Activated CD8-positive, alpha-beta memory T cell treated with anti-CD3 and anti-CD28 coated beads, Interleukin-2, amount 50 U/mL, for 4 hours (primary cell): ENCODE data around the gene TEDC1.

ENCODE experiments used
- DNase-seq: peaks from one replicate; pipeline ENCODE4 v3.0.0-alpha.2; 2020

TEDC1 gene

DNA sequence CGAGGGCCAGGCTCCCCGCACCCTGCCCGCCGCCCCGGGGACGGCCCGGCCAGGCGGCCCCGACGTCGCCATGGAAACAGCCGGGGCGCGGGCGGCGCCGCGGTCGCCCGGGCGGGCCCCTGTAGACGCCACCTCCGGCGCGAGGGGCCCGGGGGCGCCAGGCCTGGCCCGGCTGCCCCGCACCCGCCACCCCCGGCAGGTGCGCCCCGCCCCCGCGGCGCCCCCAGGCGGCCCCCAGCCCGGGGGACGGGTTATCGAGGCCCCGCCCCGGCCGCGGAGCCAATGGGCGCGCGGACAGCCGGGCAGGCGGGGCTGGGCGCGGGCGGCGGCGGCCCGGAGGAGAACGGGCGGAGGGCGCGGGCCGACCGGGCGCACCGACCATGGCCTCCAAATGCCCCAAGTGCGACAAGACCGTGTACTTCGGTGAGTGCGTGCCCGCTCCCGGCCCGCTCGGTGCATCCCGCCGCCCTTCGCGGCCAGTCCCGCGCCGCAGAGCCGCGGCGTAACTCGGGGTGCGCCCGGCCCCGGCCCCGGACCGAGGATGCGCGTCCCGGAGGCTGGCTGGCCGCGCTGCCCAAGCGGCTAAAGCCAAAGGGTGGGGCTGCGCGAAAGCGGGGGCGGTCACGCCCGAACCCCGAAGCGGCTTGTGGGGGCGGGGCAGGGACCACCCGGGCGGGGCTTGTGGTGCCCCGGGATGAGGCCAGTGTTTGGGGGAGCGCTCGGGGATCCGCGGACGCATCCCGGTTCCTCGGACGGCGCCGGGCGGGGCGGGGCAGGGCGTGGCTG is 16.4 kb upstream of the TEDC1 start, which contains the start of gene CRIP2:
CRIP2 (plus strand) TSS at position 339 of the 786 bp plus-strand sequence; CDS start at position 381, 42 bp downstream.
- DNase-seq: no peak

- DNase-seq: no peak
Measured at GRCh38 chr14:105475269-105476096, 15.6 kb upstream of the TEDC1 start.

DNA sequence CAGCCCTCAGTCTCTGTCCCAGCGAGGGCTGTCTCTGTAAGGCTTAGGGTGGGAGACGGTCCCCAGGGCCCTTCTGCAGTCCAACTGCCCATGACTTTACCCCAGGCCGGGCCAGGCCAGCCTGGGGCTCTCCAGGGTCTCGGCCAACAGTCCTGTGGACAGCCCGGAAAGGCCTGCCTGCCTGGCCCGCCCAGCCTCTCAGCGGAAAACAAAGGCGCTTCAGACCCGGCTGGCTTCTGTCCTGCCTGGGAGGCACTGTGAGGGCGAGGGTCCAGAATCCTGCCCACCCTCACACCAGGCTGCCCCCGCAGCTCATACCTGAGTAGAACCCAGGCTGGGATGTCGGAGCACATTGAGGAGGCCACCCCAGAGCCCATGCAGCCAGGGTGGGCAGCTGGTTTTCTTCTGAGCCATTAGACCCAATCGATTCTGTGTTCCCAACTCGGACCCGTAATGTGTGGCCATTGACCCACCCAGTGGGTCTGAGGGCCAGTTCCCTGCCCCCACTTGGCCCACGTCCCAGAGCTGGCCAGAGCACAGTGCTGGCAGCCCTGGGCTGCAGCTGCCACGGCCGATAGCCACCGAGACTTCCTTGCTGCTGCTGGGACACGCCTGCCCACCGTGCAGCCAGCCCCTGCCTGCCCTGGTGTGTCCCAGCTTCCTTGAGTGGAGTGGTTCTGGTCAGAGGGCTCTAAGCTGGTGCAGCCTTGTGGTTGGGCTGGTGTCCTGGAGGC is 14.8 kb upstream of the TEDC1 start:
- DNase-seq: no peak

GRCh38 chr14:105476831-105477659 is 14.0 kb upstream of the TEDC1 start:
- no peak for DNase-seq

DNA sequence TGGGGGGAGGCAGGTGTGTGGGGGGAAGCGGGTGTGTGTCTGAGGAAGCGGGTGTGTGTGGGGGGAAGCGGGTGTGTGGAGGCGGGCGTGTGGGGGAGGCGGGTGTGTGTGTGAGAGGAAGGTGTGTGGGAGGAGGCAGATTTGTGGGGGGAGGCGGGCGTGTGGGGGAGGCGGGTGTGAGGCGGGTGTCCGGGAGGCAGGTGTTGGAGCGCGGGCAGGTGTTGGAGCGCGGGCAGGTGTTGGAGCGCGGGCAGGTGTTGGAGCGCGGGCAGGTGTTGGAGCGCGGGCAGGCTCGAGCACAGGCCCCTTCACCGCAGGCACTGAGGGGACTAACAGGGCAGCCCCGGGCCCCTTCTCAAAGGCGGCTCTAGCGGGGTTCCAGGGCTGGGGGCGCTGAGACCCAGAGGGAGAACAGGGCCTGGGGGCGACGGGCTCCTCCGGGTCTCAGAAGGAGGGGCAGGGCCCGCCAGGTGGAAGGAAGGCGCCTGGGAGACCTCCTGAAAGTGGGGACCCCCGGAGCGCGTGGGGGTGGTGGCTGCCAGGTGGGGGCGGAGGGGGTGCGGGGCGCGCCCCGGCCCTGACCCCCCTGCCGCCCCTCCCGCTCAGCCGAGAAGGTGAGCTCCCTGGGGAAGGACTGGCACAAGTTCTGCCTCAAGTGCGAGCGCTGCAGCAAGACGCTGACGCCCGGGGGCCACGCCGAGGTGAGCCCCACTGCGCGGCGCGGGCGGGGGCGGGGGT is 13.2 kb upstream of the TEDC1 start:
- DNase-seq: peak; percentile 42

DNA sequence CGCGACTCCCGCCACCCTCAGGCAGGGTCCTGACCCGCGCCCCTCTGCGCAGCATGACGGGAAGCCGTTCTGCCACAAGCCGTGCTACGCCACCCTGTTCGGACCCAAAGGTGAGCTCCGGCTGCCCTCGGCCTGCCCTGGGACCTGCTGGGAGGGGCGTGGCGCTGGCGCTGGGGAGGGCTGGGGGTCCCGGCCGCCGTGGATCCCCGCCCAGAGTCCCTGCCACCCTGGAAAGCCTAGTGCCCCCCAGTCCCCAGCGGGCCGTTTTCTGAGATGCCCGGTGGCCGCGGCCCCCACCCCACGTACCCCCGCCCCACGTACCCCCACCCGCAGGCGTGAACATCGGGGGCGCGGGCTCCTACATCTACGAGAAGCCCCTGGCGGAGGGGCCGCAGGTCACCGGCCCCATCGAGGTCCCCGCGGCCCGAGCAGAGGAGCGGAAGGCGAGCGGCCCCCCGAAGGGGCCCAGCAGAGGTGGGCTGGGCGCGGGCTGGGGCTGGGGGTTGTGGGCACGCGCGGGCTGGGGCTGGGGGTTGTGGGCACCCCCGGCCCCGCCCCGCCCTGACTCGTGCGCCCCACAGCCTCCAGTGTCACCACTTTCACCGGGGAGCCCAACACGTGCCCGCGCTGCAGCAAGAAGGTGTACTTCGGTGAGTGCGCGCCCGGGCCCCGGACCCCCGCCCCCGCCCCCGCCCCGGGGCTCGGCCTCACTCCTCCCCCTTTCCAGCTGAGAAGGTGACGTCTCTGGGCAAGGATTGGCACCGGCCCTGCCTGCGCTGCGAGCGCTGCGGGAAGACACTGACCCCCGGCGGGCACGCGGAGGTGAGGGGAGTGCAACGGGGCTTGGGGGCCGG is 12.4 kb upstream of the TEDC1 start:
- no peak for DNase-seq

DNA sequence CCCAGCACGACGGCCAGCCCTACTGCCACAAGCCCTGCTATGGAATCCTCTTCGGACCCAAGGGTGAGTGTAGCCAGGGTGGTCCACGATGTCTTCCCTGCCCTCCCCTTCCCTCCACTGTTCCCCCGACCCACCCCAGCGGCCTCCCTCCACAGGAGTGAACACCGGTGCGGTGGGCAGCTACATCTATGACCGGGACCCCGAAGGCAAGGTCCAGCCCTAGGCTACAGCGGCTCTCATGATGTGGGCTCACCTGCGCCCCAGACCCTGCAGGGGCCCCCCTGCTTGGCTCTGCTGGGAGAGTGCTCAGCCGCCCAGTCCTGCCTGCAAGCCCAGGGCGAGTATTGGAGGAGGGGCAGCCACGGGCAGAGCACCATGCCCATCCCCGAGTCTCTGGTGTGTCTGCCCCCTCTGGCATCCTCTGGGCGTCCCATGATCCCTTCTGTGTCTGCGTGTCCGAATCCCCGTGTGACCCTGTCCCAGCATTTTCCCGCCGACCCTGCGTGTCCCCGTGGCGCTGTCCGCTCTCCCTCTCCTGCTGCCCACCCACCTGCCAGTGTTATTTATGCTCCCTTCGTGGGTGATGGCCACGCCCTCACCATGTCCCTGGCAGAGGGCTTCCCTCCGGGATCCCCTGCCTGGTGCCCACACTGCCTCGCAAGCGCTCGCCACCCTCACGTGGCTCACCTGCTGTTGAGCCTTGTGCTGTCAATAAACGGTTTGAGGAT is 11.5 kb upstream of the TEDC1 start:
- no peak for DNase-seq

- DNase-seq: no peak
Measured at GRCh38 chr14:105480199-105480746, 10.8 kb upstream of the TEDC1 start.

DNA sequence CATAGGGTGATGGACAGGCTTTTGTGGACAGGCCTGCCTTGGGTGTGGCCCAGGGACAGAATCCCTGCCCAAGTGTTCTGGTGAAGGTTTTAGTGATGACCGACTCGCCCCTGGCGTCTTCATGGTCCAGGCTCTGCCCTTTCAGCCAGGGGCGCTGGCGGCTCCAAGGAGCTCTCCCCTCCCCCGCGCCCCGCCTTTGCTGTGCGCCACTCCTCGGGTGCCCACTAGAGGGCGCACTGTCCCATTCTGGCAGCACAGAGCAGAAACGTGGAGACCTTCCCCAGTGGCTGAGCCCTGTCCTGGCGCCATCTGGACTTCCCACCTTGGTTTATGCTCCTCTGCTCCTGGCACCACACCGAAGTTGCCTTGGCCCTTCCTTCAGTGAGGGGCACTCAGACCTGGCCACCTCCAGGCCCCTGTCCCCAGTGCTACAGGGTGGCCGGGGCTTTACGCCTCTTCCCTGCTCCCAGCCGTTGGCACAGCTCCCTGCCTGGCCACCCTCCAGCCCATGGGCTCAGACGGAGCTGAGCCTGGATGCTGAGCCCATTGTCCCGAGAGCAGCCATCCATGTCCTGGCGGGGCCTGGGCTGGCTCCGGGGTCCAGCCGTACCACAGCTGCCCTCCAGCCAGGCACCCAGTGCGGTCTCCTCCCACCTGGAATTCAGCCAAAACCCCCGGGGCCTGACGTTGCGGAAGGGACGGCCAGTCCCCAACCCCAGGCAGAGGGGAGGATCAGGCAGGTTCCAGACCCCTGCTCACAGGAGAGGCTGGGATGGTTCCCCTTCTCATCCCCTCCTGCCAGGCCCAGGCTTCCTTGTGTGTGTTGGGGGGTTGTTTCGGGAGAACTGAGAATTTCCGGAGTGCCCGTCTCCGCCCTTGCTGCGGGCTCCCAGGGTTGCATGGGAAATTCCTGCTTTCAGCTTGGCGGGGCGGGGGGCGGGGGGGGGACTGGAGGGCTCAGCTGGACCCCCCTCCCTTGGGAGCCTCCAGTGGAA is 9.9 kb upstream of the TEDC1 start:
- DNase-seq: peak; percentile 88

GRCh38 chr14:105481886-105482457 is 9.1 kb upstream of the TEDC1 start:
- DNase-seq: peak; percentile 86

DNA sequence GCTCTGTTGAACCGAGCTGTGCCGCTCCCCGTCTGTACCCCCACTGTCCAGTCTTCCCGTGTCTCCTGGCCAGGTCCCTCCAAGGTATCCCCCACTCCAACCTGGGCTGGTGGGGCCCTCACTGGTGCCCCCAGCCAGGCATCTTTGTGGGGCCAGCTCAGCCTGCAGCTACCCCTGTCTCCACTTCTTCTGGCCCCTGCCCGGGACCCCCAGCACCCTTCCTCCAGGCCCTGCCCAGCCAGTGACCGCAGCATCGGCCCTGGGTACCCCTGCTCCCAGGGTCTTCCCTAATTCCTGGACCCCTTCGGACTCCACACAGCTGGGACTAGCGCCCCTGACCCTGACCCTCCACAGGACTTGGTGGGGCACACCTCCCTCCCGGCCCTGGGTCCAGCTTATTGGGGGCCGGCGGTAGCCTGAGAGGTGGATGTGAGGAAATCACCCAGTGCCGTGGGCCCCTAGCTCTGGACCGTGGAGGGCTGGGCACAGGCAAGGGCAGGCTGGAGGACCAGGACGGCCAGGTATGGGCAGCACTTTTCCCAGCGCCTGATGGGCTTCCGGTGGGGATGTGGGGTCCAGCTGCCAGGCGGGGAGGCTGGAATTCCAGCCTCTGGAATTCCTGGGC is 8.4 kb upstream of the TEDC1 start:
- DNase-seq: no peak

- DNase-seq: no peak
Measured at GRCh38 chr14:105483300-105484068, 7.6 kb upstream of the TEDC1 start.

DNA sequence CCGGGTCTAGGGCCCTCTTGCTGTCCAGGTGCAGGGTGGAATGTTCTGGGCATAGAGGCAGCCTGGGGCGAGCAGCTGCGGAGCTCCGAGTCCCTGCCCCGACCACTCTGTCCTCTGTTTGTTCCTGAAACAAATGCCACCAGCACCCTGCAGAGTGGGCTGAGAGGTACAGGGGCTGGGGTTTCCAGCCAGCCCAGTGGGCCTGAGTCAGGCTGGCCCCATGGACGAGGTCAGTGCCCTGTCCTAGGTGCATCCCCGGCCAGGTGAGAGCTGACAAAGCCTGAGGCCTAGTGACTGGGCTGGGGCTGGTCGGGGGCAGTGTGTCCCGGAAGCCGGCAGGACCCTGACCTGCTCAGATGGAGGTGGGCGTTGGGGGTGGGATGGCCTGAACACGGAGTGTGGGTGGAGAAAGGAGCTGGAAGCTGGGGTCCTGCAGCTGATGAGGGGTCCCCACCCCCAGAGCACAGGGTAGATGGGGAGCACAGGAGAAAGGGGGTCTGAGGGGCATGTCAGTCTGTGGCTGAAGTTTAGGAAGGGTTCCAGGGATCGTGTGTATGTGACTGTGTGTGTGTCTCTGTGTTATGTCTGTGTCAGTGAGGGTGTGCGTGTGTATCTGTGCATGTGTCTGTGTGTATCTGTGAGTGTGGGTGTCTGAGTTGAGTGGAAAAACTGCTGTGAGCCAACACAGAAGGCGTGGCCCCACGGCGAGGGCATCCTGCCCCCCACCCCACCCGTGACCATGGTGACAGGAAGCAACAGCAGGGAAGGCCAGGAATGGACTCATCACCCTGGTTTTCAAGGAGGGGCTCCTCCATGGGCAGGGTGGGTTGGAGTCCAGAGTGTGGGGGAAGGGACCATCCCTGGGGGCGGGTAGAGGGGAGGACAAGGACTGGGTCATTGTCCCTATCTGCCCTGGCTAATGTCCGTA is 6.7 kb upstream of the TEDC1 start:
- DNase-seq: peak; percentile 62

DNA sequence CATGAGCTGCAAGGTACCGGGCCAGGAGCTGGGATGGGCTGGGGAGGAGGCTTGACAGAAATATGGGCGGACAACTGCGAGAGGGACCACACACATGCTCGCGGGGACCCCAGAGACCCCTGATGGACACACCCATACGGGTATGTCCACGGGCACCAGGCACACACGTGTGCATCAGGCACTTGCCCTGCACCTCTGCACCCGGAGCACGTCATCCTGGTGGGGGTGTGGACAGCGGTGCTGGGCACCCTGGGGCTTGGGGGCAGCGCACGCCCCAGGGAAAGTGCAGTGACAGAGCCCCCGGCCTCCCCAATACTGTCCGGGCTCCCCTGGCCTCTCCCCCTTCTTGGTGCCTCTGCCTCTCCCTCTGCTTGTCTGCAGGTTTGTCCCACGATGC is 6.1 kb upstream of the TEDC1 start:
- DNase-seq: no peak

DNA sequence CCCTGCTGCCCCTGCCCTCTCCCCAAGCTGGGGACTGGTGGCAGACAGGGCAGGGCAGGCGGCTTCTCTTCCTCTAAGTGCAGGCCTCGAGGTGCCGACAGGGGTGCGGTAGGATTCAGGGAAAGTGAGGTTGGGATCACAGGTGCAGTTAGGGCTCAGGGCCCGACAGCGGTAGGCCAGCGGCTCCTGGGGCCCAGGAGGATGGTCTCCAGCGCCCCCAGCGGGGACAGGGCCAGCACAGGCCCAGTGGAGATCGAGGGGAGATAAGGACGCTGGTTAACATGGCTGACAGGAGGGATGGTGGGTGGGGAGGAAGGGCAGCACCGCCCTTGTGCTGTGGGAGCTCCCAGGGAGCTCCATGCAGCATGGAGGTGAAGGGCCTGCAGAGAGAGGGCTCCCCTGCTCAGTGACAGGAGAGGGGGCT is 5.3 kb upstream of the TEDC1 start:
- no peak for DNase-seq
